Fibroblast of pulmonary artery (primary cell): ENCODE data around the gene FARSB.

Experiments
- DNase-seq: peaks from one replicate; pipeline ENCODE4 v3.0.0-alpha.2; 2010; ENCODE audit warnings: low read depth
- H3K4me3 ChIP-seq: replicated peaks from 2 replicates; pipeline ENCODE4 v1.5.1; 2011; ENCODE audit warnings: low read depth, mild to moderate bottlenecking, control low read depth, low read length, moderate library complexity
- TF ChIP-seq, protein P1 (sequence below): IDR thresholded peaks from 2 replicates; pipeline ENCODE4 v1.5.1; 2011; ENCODE audit warnings: mild to moderate bottlenecking, control low read depth, low read length, inconsistent platforms; ENCODE audit errors: missing control alignments

Gene FARSB

DNA sequence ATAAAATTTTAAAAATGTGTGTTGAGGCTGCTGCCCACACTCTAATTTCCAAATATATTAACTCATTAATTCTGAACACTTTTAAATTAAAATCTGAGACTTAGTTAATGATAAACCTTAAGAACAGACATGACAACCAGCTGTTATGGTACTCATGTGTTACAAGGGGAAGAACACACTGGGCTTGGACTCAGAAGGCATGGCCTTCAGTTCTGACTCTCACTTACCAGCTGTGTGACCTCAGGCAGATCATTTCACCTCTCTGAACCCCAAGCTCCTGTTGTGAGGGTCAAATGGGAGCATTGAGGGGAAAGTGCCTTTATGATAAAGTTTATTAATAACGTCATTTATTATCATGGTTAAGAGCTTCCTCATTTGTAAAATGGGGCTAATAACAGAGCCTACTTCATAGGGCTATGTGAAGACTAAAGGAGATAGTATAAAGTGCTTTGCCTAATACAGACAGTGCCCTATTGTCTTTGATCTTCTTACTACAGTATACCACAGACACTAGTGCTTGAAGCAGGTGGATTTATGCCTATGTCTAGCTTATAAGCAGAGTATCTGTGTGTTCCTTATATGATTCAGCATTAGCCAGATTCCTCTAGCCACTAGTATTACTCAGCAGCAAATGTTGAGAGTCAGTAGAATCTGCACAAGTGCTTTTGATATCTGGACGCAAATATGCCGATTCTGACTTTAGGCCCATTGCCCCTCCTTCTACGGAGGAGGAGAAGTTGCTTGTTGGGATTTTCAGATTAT is 131.9 kb downstream of the FARSB start:
- no peak for DNase-seq
- no peak overlapping the region for H3K4me3 ChIP-seq
- TF ChIP-seq, protein P1, sequence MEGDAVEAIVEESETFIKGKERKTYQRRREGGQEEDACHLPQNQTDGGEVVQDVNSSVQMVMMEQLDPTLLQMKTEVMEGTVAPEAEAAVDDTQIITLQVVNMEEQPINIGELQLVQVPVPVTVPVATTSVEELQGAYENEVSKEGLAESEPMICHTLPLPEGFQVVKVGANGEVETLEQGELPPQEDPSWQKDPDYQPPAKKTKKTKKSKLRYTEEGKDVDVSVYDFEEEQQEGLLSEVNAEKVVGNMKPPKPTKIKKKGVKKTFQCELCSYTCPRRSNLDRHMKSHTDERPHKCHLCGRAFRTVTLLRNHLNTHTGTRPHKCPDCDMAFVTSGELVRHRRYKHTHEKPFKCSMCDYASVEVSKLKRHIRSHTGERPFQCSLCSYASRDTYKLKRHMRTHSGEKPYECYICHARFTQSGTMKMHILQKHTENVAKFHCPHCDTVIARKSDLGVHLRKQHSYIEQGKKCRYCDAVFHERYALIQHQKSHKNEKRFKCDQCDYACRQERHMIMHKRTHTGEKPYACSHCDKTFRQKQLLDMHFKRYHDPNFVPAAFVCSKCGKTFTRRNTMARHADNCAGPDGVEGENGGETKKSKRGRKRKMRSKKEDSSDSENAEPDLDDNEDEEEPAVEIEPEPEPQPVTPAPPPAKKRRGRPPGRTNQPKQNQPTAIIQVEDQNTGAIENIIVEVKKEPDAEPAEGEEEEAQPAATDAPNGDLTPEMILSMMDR, result no peak

DNA sequence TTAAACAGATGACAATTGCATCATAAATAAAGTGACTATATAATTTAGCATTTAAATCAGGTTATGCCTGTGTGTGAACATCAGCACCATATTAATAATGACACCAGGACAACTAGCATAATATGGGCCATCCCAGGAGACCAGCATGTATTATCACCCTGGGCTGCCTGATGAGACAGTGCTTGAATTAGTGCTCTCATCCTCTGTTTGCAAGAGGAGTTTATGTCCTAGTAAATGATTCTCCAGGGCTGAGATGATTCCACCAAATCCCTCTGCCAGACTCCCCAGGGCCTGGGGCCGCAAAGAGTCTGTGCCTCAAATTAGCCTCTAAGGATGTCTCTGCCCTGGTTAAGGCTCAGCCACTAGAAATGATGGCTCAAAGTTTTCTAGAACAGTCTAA is 133.8 kb downstream of the FARSB start:
- TF ChIP-seq, protein P1, result no peak
- H3K4me3 ChIP-seq, result no peak overlapping the region
- no peak for DNase-seq

DNA sequence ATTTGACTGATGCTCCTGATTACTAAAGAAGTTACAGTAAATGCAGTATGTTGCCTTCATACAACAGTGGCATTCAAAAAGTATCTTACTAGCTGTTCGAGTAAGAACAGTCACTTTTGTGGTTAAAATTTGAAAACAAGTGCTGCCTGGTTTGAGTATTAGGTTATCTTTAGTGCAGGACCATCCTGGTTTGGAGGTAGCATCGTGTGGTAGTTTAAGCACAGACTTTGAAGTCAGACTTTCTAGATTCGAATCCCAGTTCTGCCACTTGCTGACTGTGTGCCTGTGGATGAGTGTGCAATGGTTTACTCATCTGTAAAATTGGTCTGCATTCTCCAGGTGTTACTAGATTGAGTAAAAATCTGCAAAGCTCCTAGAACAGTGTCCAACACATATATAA is 134.8 kb downstream of the FARSB start:
- no peak overlapping the region for H3K4me3 ChIP-seq
- DNase-seq, result no peak
- TF ChIP-seq, protein P1, result no peak
